ENCODE measurements around the gene PTAFR.

The PTAFR gene

GRCh38 chr1:28119556-28119955, 56.9 kb downstream of the PTAFR start:
- DNase-seq (ENCODE audit: low read depth in 2 of 2): no peak

GRCh38 chr1:28118640-28119307, 57.7 kb downstream of the PTAFR start:
- DNase-seq (ENCODE audit: low read depth in 2 of 2): no peak

DNA sequence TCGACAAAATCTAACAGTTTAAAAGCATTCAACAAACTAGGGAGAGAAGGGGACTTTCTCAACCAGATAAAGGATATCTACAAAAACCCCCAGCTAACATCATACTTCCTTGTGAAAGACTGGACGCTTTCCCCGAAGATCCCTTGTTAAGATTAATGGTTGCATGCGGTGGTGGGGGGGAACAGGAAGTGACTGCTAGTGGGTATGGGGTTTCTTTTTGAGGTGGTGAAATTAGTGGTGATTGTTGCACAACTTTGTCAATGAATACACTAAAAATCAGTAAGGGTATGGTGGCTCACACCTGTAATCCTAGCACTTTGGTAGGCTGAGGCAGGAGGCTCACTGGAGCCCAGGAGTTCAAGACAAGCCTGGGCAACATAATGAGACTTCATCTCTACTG, 61.2 kb downstream of the PTAFR start:
- no peak for DNase-seq (ENCODE audit: low read depth in 2 of 2)

- DNase-seq (ENCODE audit: low read depth in 2 of 2): no peak
These were observed 61.6 kb downstream of the PTAFR start for GRCh38 chr1:28114844-28115243.

GRCh38 chr1:28113242-28113572, 63.3 kb downstream of the PTAFR start:
- no peak for DNase-seq (ENCODE audit: low read depth in 2 of 2)

DNA sequence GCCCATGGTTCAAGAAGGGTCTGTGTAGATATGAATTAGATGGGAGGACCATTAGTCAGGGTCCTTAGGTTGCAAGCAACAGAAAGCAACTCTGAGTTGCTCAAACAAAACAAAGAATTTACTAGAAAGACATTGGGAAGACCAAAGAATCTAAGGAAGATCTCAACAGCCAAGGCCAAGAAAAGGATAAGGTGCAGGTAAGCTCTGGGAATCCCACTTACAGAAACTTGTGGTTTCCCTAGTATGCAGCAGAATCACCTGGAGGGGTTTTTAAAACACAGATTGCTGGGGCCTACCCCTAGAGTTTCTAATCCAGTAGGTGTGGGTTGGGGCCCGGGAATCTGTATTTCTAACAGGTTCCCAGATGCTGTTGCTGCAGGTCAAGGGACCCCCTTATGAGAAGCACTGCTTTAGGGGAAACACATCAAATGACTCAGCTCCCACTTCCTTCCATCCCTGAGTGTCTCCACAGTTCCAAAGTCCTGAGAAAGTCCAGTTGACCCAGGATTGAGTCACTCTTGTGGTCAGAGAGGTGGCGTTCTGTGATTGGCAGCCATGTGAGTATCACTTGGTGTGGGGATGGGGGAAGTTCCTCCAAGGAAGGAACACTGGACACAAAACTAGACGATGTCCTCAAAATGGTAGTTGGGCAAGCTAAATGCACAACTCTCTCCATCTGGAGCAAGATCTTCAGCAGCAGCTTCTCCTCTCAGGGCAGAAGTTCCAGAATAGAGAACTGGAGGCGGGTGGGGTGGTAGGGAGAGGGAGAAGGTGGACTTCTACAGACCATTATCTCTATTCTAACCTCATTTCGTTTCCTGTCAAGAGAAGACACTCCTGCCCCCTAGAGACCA, 63.9 kb downstream of the PTAFR start:
- no peak for DNase-seq (ENCODE audit: low read depth in 2 of 2)

- DNase-seq (ENCODE audit: low read depth in 2 of 2): no peak
These were observed 65.3 kb downstream of the PTAFR start for GRCh38 chr1:28111157-28111556.

GRCh38 chr1:28110555-28110954, 65.9 kb downstream of the PTAFR start:
- DNase-seq (ENCODE audit: low read depth in 2 of 2): no peak

DNA sequence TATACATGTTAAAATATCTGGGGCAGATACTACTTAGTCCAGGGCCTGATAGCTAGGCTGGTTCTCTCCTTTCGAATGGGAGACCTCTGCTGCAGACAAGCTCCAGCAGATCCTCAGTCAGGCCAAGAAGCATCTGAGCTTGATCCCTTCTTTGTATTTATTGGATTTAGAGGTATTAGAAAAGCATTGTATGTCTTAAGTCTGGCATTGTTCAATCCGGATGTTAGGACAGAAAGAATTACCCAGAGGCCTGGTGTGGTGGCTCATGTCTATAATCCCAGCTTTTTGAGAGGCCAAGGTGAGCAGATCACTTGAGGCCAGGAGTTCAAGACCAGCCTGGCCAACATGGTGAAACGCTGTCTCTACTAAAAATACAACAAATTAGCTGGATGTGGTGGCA, 66.9 kb downstream of the PTAFR start:
- no peak for DNase-seq (ENCODE audit: low read depth in 2 of 2)

GRCh38 chr1:28108001-28108400, 68.5 kb downstream of the PTAFR start:
- no peak for DNase-seq (ENCODE audit: low read depth in 2 of 2)

DNA sequence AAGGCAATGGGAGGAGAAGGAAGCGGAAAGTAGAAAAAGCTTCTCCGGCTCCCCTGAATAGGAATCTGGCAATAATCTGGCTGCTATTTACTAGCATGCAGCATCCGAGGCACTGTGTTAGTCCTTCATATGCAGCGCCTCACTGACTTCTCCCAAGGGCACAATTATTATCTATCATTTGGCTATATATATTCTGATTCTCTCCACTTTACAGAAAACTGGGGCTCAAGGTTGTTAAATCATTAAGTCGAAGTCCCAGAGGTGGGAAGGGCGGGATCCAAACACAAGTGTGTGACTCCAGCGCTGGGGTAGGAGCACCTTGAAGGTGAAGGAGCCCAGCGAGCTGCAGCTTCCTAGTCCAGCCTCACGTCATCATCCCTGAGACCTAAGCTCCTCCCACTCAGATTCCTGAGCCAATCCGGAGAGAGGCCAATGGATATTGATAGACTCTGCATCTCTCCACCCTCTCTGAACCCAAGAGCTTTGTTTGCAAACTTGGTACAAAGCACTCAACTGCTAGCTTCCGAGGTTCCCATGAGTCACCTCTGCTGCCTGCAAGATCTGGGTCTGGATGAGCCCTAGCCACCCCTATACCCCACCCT, 71.5 kb downstream of the PTAFR start:
- DNase-seq (ENCODE audit: low read depth in 2 of 2): no peak

DNA sequence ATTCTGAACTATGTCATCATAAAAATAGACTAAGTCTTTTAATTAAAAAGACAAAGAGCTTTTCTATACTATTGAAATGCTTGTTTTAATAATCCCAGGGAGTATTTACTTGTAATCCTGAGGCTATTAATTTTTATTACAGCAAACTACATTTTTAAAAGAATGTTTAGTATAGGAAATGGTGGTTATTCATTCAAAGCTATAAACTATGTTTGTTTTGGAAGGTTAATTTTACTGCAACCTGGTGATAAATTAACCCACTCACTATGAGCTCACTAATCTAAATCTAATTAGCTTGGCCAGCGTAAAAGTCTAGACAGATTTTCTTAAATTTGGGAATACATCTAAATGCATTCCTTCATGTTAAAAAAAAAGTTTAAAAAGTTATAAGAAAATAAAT, 74.3 kb downstream of the PTAFR start:
- DNase-seq (ENCODE audit: low read depth in 2 of 2): no peak

DNA sequence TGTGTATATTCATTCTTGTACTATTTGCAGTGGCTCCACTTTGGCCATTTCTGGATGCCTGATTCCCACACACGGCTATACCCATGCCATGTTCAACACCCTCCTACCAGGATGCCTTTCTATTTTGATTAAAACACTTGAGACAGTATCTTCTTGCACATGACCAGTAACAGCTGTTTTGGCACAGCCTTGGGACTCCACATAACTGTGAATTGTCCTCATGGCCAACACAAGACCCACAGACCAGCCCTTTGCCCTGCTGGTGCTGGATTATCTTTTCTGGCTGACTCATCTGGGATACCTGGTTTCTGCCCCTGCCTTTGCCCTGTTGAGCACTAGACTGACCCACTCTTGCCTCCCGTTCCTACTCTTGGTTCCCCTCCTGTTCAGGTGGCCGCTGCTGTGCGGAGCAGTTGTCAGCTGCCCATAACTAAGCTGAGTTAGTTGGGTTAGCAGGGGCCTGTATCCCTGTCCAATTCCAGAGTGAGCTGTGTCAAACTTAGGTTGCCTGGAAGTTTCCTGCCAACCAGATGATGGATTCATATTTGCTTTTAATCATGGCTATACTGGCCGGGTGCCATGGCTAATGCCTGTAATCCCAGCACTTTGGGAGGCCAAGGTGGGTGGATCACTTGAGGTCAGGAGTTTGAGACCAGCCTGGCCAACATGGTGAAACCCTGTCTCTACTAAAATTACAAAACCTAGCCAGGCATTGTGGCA, 77.3 kb downstream of the PTAFR start:
- DNase-seq (ENCODE audit: low read depth in 2 of 2): no peak

Measured in fibroblast of skin of left biceps (primary cell).